ENCODE results near the gene SETD7.

SETD7 gene

DNA sequence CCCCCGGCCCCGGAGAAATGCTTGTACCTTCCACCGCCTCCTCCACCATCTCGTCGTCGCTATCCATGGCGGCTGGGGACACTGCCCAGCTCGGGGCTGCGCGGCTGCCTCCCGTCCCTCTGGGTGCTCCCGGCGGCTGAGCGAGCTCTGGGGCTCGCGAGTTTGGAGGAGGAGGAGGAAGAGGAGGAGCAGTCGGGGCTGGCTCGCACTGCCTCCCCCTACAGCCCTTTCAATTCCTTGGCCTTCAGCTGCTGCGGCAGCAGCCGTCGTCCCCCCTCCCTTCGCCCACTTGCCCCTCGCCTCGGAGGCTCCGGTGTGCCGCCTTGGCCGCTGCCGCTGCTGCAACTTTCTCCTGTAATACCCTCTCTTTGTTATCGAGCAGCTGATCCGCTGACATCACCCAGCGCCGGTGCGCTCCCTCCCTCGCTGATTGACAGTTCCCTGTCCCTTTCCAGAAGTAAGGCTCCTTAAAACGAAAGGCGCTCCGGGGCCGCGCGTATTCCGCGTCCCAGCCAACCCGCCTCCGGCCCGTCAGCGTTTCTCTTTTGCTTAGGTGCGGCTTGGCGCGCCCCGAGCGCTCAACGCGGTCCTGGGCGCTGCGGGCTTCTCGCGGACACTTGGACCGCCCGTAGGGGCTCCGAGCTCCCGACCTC lies at the start of gene SETD7:
Gene SETD7, minus strand, starts transcription at position 149 of the 653 bp plus-strand sequence. Its CDS starts 82 bp downstream, at position 67.
- H3K27ac ChIP-seq (ENCODE audit: low read length), result peak within 1 kb of the TSS; percentile 91
- H3K36me3 ChIP-seq (ENCODE audit: control insufficient read depth in 1 of 2, insufficient read depth in 2 of 2, low read length in 2 of 2), result no peaks in the 10 kb centered on the region
- H3K27me3 ChIP-seq (ENCODE audit: low read depth, low read length), result no peaks in the 10 kb centered on the region
- H3K9me3 ChIP-seq (ENCODE audit: control insufficient read depth in 1 of 2, low read length in 2 of 2), result no peaks in the 10 kb centered on the region
- peaks cover 19 to 59% of the 10 kb centered on the region in 2 donors for H3K4me1 ChIP-seq (ENCODE audit: control insufficient read depth in 1 of 2, insufficient read depth in 2 of 2, low read length in 2 of 2)
- H3K4me3 ChIP-seq (ENCODE audit: low read depth in 1 of 2, low read length in 2 of 2), result peak within 1 kb of the TSS; percentile 69 to 78

DNA sequence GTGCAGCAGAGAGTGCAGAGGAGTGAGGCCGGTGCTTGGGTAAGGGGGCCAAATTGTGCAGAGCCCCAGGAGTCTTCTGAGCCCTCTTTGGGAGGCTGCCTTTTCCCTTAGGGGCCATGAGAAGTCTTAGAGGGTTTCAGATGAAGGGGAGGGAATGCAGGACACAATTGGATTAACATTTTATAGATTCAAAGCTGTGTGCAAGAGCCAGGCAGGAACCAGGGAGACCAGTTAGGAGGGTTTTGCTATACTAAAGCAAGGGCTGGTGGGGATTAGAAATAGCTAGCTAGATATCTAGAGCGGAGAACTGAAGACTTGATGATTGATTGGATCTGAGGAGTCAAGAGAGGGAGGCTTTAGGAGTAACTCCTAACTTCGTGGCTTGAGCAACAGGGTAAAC lies 49.5 kb upstream of the SETD7 start:
- Histone ChIP-seq H3K27ac (ENCODE audit: low read length) (no peak overlapping the region), H3K27me3 (ENCODE audit: low read depth, low read length) (no peaks in the 10 kb centered on the region), H3K36me3 (ENCODE audit: control insufficient read depth in 1 of 2, insufficient read depth in 2 of 2, low read length in 2 of 2) (no peaks in the 10 kb centered on the region), H3K4me1 (ENCODE audit: control insufficient read depth in 1 of 2, insufficient read depth in 2 of 2, low read length in 2 of 2) (no peaks in the 10 kb centered on the region), H3K9me3 (ENCODE audit: control insufficient read depth in 1 of 2, low read length in 2 of 2) (no peaks in the 10 kb centered on the region), H3K4me3 (ENCODE audit: low read depth in 1 of 2, low read length in 2 of 2) (no peak overlapping the region)

DNA sequence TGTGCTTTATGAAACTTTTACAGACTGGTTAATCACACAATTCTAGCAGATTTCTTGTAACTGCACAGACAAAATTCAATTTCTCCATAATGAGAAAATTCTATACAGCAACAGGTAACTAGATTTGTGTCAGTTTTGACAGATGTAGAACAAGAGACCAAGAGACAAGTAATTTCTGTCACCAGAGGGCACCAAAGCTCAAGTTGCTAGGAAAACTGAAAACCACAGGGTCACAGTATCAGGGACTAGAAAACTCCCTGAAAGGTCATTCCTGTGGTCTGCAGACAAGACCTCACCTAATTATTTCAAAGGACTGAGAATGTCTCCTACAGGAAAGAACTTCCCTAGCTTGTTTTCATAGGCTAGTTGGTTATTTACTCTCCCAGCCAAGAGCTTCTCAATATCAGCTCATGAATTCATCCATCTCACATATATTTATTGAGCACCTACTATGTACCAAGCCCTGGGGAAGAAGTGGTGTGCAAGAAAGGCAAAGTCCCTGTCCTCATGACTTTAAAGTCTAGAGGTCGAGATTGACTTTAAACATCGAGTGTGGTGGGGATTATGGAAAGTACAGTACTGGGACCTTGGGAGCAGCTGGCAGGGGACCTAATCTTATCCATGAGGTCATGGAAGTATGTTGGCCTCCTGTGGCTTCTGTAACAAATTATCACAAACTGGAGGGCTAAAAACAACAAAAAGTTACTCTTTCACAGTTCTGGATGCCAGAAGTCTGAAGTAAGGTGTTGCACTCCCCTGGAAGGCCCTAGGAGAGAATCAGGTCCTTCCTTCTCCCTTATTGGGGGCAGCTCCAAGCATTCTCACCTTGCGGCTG lies 47.8 kb upstream of the SETD7 start:
- H3K36me3 ChIP-seq (ENCODE audit: control insufficient read depth in 1 of 2, insufficient read depth in 2 of 2, low read length in 2 of 2), result no peaks in the 10 kb centered on the region
- H3K27me3 ChIP-seq (ENCODE audit: low read depth, low read length), result no peaks in the 10 kb centered on the region
- H3K9me3 ChIP-seq (ENCODE audit: control insufficient read depth in 1 of 2, low read length in 2 of 2), result no peaks in the 10 kb centered on the region
- H3K4me1 ChIP-seq (ENCODE audit: control insufficient read depth in 1 of 2, insufficient read depth in 2 of 2, low read length in 2 of 2), result no peaks in the 10 kb centered on the region
- no peak overlapping the region for H3K4me3 ChIP-seq (ENCODE audit: low read depth in 1 of 2, low read length in 2 of 2)
- H3K27ac ChIP-seq (ENCODE audit: low read length), result no peak overlapping the region

- H3K27me3 ChIP-seq (ENCODE audit: low read depth, low read length), result no peaks in the 10 kb centered on the region
Observed at GRCh38 chr4:139602776-139603360, 46.8 kb upstream of the SETD7 start.

GRCh38 chr4:139600662-139601061 lies 44.6 kb upstream of the SETD7 start:
- no peaks in the 10 kb centered on the region for H3K27me3 ChIP-seq (ENCODE audit: low read depth, low read length)
- H3K36me3 ChIP-seq (ENCODE audit: control insufficient read depth in 1 of 2, insufficient read depth in 2 of 2, low read length in 2 of 2), result no peaks in the 10 kb centered on the region
- no peaks in the 10 kb centered on the region for H3K4me1 ChIP-seq (ENCODE audit: control insufficient read depth in 1 of 2, insufficient read depth in 2 of 2, low read length in 2 of 2)
- no peak overlapping the region for H3K4me3 ChIP-seq (ENCODE audit: low read depth in 1 of 2, low read length in 2 of 2)
- H3K27ac ChIP-seq (ENCODE audit: low read length), result no peak overlapping the region
- no peaks in the 10 kb centered on the region for H3K9me3 ChIP-seq (ENCODE audit: control insufficient read depth in 1 of 2, low read length in 2 of 2)

More at GRCh38 chr4:139602776-139603360, 46.8 kb upstream of the SETD7 start:
- H3K4me1 ChIP-seq (ENCODE audit: control insufficient read depth in 1 of 2, insufficient read depth in 2 of 2, low read length in 2 of 2), result no peaks in the 10 kb centered on the region
- no peak overlapping the region for H3K27ac ChIP-seq (ENCODE audit: low read length)
- no peaks in the 10 kb centered on the region for H3K36me3 ChIP-seq (ENCODE audit: control insufficient read depth in 1 of 2, insufficient read depth in 2 of 2, low read length in 2 of 2)
- H3K9me3 ChIP-seq (ENCODE audit: control insufficient read depth in 1 of 2, low read length in 2 of 2), result no peaks in the 10 kb centered on the region
- H3K4me3 ChIP-seq (ENCODE audit: low read depth in 1 of 2, low read length in 2 of 2), result no peak overlapping the region

DNA sequence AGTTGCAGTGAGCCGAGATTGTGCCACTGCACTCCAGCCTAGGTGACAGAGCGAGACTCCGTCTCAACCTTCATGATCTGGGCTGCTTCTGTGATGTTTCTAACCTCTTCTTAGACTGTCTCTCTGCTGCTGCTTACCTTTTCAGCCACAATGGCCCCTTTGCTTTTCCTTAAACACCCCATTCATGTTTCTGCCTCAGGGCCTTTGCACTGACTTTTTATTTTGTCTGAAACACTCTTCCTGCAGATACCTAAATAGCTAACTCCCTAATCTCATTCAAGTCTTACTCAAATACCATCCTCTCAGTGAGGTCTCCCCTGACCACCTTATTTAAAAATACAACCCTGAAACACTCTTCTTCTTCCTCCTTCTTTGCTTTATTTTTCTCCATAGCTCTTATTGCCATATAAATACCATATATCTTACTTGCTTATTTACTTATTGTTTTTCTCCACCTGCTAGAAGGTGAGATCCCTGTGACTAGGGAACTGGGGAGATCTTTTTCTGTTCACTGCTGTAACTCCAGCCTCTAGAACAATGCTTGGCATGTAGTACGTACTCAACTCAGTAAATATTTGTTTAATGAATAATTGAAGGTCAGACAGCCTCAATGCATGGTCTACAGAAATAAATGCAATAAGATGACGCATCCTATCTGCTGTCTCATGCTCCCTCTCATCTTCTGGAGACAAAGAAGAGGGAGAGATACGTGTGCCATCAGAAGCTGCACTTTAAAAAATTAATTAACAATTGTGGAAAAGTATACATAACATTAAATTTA lies 43.8 kb upstream of the SETD7 start:
- H3K9me3 ChIP-seq (ENCODE audit: control insufficient read depth in 1 of 2, low read length in 2 of 2), result no peaks in the 10 kb centered on the region
- no peaks in the 10 kb centered on the region for H3K36me3 ChIP-seq (ENCODE audit: control insufficient read depth in 1 of 2, insufficient read depth in 2 of 2, low read length in 2 of 2)

DNA sequence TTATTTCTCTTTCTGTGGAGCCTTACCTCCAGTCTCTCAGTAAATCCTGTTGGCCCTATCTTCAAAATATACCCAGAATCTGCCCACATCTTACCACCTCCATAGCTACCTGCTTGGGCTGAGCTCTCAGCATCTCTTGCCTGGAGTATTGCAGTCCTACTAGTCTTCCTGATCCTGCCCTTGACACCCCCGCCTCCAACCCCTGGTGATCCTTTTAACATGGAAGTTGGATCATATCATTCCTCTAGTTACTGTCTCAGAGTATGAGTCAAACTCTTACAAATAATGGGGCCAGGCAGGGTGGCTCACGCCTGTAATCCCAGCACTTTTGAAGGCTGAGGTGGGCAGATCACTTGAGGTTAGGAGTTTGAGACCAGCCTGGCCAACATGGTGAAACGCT lies 43.1 kb upstream of the SETD7 start:
- no peaks in the 10 kb centered on the region for H3K4me1 ChIP-seq (ENCODE audit: control insufficient read depth in 1 of 2, insufficient read depth in 2 of 2, low read length in 2 of 2)
- no peaks in the 10 kb centered on the region for H3K36me3 ChIP-seq (ENCODE audit: control insufficient read depth in 1 of 2, insufficient read depth in 2 of 2, low read length in 2 of 2)
- H3K9me3 ChIP-seq (ENCODE audit: control insufficient read depth in 1 of 2, low read length in 2 of 2), result no peaks in the 10 kb centered on the region
- no peak overlapping the region for H3K27ac ChIP-seq (ENCODE audit: low read length)
- H3K27me3 ChIP-seq (ENCODE audit: low read depth, low read length), result no peaks in the 10 kb centered on the region
- H3K4me3 ChIP-seq (ENCODE audit: low read depth in 1 of 2, low read length in 2 of 2), result no peak overlapping the region

More for the DNA sequence above, 43.8 kb upstream of the SETD7 start:
- Histone ChIP-seq H3K4me3 (ENCODE audit: low read depth in 1 of 2, low read length in 2 of 2) (no peak overlapping the region), H3K4me1 (ENCODE audit: control insufficient read depth in 1 of 2, insufficient read depth in 2 of 2, low read length in 2 of 2) (no peaks in the 10 kb centered on the region), H3K27me3 (ENCODE audit: low read depth, low read length) (no peaks in the 10 kb centered on the region), H3K27ac (ENCODE audit: low read length) (no peak overlapping the region)

DNA sequence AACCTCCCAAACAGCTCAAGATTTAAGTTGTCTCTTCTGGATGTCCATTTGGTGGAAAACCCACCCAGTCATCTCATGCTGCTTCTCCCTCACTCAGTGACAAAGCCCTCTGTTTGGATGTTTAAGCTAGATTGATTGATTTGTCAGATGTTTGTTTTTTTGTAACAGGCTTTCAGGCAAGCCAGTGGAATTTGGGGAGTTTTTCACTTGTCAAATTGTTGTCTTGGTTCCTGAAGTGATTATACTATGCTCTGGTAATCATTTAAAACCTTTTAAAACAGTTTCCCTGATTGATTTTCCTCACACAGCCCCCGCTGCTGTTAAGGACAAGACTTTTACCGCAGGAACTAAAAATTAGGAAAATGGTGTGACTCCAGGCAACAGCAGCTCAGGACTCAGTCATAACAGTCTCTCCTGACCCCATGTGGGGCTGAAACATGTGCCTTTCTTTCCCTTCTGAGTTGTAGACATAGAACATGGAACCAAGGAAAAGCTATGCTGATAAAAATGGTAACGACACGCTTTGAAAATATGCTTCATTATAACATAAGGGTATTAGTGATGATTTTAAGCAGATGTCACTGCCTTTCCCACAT lies 40.8 kb upstream of the SETD7 start:
- H3K4me1 ChIP-seq (ENCODE audit: control insufficient read depth in 1 of 2, insufficient read depth in 2 of 2, low read length in 2 of 2), result no peaks in the 10 kb centered on the region
- no peak overlapping the region for H3K4me3 ChIP-seq (ENCODE audit: low read depth in 1 of 2, low read length in 2 of 2)
- no peak overlapping the region for H3K27ac ChIP-seq (ENCODE audit: low read length)
- H3K36me3 ChIP-seq (ENCODE audit: control insufficient read depth in 1 of 2, insufficient read depth in 2 of 2, low read length in 2 of 2), result no peaks in the 10 kb centered on the region
- H3K9me3 ChIP-seq (ENCODE audit: control insufficient read depth in 1 of 2, low read length in 2 of 2), result no peaks in the 10 kb centered on the region
- no peaks in the 10 kb centered on the region for H3K27me3 ChIP-seq (ENCODE audit: low read depth, low read length)

- Histone ChIP-seq H3K27me3 (ENCODE audit: low read depth, low read length) (no peaks in the 10 kb centered on the region), H3K36me3 (ENCODE audit: control insufficient read depth in 1 of 2, insufficient read depth in 2 of 2, low read length in 2 of 2) (no peaks in the 10 kb centered on the region), H3K4me3 (ENCODE audit: low read depth in 1 of 2, low read length in 2 of 2) (no peak overlapping the region), H3K27ac (ENCODE audit: low read length) (no peak overlapping the region), H3K4me1 (ENCODE audit: control insufficient read depth in 1 of 2, insufficient read depth in 2 of 2, low read length in 2 of 2) (no peaks in the 10 kb centered on the region), H3K9me3 (ENCODE audit: control insufficient read depth in 1 of 2, low read length in 2 of 2) (no peaks in the 10 kb centered on the region)
Observed at GRCh38 chr4:139596034-139596683, 40.1 kb upstream of the SETD7 start.

DNA sequence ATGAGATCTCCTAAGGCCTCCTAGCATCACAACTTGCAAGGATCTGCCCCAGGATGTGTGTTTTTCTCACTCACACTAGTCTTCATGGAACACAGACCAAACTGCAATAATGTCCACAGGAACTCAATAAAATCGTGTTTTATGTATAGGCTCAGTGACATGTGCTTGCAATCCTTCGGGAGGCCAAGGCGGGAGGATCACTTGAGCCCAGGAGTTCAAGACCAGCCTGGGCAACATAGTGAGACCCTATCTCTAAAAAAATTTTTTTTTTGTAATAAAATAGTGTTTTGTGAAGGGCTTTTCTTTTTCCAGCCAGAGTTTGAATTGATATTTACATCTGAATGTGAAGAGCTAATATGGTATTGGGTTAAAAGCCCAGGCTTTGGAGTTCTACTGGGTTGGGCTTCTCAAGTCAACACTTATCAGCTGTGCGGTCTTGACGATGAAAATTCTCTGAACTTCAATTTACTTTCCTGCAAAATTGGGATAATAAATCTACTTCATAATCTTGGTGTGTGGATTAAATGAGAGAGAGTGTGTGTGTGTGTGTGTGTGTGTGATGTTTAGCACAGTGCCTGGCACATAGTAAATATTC lies 38.7 kb upstream of the SETD7 start:
- Histone ChIP-seq H3K27ac (ENCODE audit: low read length) (no peak overlapping the region), H3K4me3 (ENCODE audit: low read depth in 1 of 2, low read length in 2 of 2) (no peak overlapping the region), H3K36me3 (ENCODE audit: control insufficient read depth in 1 of 2, insufficient read depth in 2 of 2, low read length in 2 of 2) (no peaks in the 10 kb centered on the region), H3K9me3 (ENCODE audit: control insufficient read depth in 1 of 2, low read length in 2 of 2) (no peaks in the 10 kb centered on the region), H3K4me1 (ENCODE audit: control insufficient read depth in 1 of 2, insufficient read depth in 2 of 2, low read length in 2 of 2) (no peaks in the 10 kb centered on the region), H3K27me3 (ENCODE audit: low read depth, low read length) (no peaks in the 10 kb centered on the region)

All from muscle layer of duodenum (tissue), 2 donors.